Heart right ventricle (tissue), 16 donors: ENCODE measurements around the gene STAG2. TPM values are rescaled to one million over a fixed set of nuclear protein-coding genes. Genes with fewer than 3 reads are reported as not detected.

Source experiments
- ATAC-seq, 8 donors: fragments of 200-7000 bp; cut with Tn5 transposase; one replicate each; pipeline ENCODE4 v1.9.1; 2020; ENCODE audit warnings: mild to moderate bottlenecking in 8 of 8, moderate library complexity in 8 of 8, moderate number of reproducible peaks in 1 of 8
- DNase-seq, 2 donors: peaks; one replicate each; pipeline ENCODE4 v3.0.0-alpha.2; 2020
- H3K27ac ChIP-seq, 10 donors: fragments of 200-600 bp; sonication (generic) in 2 of 10; one replicate each; pipeline versions ENCODE4 v1.5.0 to v1.8.0; 2020 to 2022; ENCODE audit warnings: mild to moderate bottlenecking in 3 of 10
- H3K27me3 ChIP-seq, 7 donors: fragments of 200-600 bp; one replicate each; pipeline ENCODE4 v1.8.0; 2021 to 2022; ENCODE audit warnings: mild to moderate bottlenecking in 2 of 7
- H3K36me3 ChIP-seq, 9 donors: fragments of 200-600 bp; sonication (generic) in 1 of 9; one replicate each; pipeline versions ENCODE4 v1.5.0 to v1.8.0; 2020 to 2022; ENCODE audit warnings: mild to moderate bottlenecking in 2 of 9
- H3K4me1 ChIP-seq, 9 donors: fragments of 200-600 bp; sonication (generic) in 1 of 9; one replicate each; pipeline versions ENCODE4 v1.5.0 to v1.8.0; 2020 to 2022; ENCODE audit warnings: mild to moderate bottlenecking in 4 of 9
- H3K4me3 ChIP-seq, 10 donors: fragments of 200-600 bp; sonication (generic) in 2 of 10; one replicate each; pipeline versions ENCODE4 v1.5.0 to v1.8.0; 2020 to 2022; ENCODE audit warnings: mild to moderate bottlenecking in 7 of 10, moderate library complexity in 2 of 10
- H3K9me3 ChIP-seq, 11 donors: fragments of 200-600 bp in 10 of 11; sonication (generic) in 2 of 11; one replicate each; pipeline versions ENCODE4 v1.5.0 to v1.8.0; 2013 to 2022; ENCODE audit warnings: mild to moderate bottlenecking in 2 of 11, control low read depth in 1 of 11, moderate library complexity in 1 of 11
- WGBS, 2 donors: extraction: QIAGEN DNeasy Blood & Tissue Kit; methylation state at CpG; one replicate each; pipeline ENCODE4 v1.1.7; 2013; ENCODE audit warnings: inconsistent platforms in 1 of 2; 5-methylcytosine and 5-hydroxymethylcytosine counted together
- intact Hi-C, 10 donors: fragments of 100-400 bp; cut with DNase I; formaldehyde crosslinking; loops; one replicate each; pipeline versions ENCODE4 v1.11.1 to v1.14.2; 2022
- polyA plus RNA-seq, 2 donors: library from polyadenylated mRNA; stranded (reverse); fragments of 200-250 nt; gene quantifications; one replicate each; pipeline ENCODE4 v1.2.3, GENCODE V29; 2013
- total RNA-seq, 10 donors: library from RNA; stranded (reverse); fragmentation: NEBNext Ultra II Directional in 3 of 10; extraction: Animal tissue kit (Norgen Biotek cat#: 25700) in 3 of 10; gene quantifications; one replicate each; pipeline versions ENCODE4 v1.2.1 to v1.2.4, GENCODE V29; 2021 to 2023
- TF ChIP-seq, protein P1 (sequence below), 9 donors: fragments of 200-600 bp; sonication (generic) in 2 of 9; IDR thresholded peaks; one replicate each; pipeline versions ENCODE4 v1.5.0 to v1.8.0; 2021 to 2022; ENCODE audit warnings: antibody characterized with exemption in 9 of 9, mild to moderate bottlenecking in 5 of 9, moderate library complexity in 1 of 9
- donor health status: Arrhythmogenic right ventricular cardiomyopathy.
- donor health status: ischemic (EF 13 %, LVEDD 7.1; RV severe dilation, severe dysfunction).
- donor health status: healthy with polysubstance abuse.
- donor health status: DM: no; HTN: yes; CAD: no.
- donor health status: DM: no; HTN: no; CAD: no.
- donor health status: ischemic (EF 25% LVEDD 6.9; RV normal size, moderate dysfunction).
- donor health status: ischemic (EF 25% LVEDD 5.7; RV mildly dilated, moderate dysfunction).
- donor health status: healthy.
- donor health status: DM: yes; HTN: yes; CAD: no.
- donor health status: Ischemic cardiomyopathy.
- donor health status: ischemic (EF 35%, LVEDD 5.7; RV mildly dilated, moderate dysfunction).
- donor health status: nonischemic (EF 11% LVEDD 7.7; RV severe dilation, severe dysfunction).
- donor health status: DM: yes; HTN: yes; CAD: no.
- donor health status: PGD.
- donor health status: ischemic (EF 29% LVEDD 5.4; RV normal size, mild dysfunction).
- donor health status: nonischemic (EF 23%, LVEDD 6.1; RV moderate dilation, normal function).

Gene STAG2
- total and polyA plus RNA-seq, 12 donors = 10.1 to 36.5 (median 28.3) TPM

DNA sequence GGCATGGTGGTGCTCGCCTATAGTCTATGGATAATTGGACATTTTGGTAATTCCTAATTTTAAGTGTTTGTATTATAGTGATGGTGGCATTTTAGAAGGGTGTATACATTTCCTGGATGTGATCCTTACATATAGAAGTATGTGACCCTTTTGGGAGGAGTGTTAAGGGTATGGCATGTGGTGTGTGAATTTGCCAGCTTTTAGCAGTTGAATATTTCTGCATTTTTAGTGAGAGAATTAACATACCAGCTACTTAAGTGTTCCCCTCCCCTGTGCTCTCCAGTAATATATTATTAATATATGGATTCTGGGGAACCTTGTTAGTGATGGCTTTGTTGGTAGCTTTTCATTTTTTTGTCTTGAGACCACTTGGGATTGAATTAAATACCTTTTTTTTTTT lies 55.3 kb downstream of the STAG2 start:
- peaks cover 0 to 24% (median 6%) of the 10 kb centered on the region in 9 donors for H3K4me1 ChIP-seq
- intact Hi-C loops = loop anchor here in 4 of 10 donors (5.0 to 10.0 kb wide), 2 partner anchors 52 to 55 kb away; partner anchors contain the start of gene STAG2 (in 4 of the 4)
- TF ChIP-seq, protein P1, sequence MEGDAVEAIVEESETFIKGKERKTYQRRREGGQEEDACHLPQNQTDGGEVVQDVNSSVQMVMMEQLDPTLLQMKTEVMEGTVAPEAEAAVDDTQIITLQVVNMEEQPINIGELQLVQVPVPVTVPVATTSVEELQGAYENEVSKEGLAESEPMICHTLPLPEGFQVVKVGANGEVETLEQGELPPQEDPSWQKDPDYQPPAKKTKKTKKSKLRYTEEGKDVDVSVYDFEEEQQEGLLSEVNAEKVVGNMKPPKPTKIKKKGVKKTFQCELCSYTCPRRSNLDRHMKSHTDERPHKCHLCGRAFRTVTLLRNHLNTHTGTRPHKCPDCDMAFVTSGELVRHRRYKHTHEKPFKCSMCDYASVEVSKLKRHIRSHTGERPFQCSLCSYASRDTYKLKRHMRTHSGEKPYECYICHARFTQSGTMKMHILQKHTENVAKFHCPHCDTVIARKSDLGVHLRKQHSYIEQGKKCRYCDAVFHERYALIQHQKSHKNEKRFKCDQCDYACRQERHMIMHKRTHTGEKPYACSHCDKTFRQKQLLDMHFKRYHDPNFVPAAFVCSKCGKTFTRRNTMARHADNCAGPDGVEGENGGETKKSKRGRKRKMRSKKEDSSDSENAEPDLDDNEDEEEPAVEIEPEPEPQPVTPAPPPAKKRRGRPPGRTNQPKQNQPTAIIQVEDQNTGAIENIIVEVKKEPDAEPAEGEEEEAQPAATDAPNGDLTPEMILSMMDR (IDR thresholded peaks at IDR 0.05) = no peak
- H3K4me3 ChIP-seq = no peak overlapping the region
- ATAC-seq = no peak
- no peaks in the 10 kb centered on the region for H3K36me3 ChIP-seq
- no peak overlapping the region for H3K27ac ChIP-seq
- H3K27me3 ChIP-seq = no peaks in the 10 kb centered on the region
- H3K9me3 ChIP-seq = no peaks in the 10 kb centered on the region
- WGBS, 2 donors = 89 to 100% methylated on average over 1 of the region's 1 CpG
- DNase-seq = no peak

DNA sequence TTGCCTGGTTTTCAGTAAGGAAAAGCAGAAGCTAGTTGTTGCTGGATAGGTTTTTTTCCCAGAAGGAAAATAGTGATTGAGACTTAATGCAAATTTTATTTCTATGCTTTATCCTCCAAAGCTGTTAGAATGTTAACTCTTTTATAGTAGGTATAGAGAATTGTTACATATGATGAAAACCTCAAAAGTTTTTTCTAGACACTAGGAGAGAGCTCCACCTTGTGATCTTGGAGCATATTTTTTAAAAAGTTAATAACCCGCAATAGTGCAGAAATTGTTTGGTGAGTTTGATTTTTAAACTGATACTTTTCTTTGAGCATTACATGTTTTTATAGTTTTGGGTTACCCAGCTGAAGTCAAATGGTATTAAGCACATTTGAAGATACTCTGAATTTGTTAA lies 56.5 kb downstream of the STAG2 start:
- Histone ChIP-seq H3K27me3 (no peaks in the 10 kb centered on the region), H3K4me3 (no peak overlapping the region), H3K27ac (no peak overlapping the region), H3K4me1 (peaks cover 0 to 29% (median 6%) of the 10 kb centered on the region in 9 donors), H3K9me3 (no peaks in the 10 kb centered on the region), H3K36me3 (peaks cover 0 to 7% (median 0%) of the 10 kb centered on the region in 9 donors)
- 62 to 70% methylated on average over 1 of the region's 1 CpG for WGBS, 2 donors
- DNase-seq (no peak), ATAC-seq (no peak)
- TF ChIP-seq, protein P1 (IDR thresholded peaks at IDR 0.05) = peak in 5 of 9 donors; percentile 11 to 37 (median 32)
- intact Hi-C loops = loop anchor here in 4 of 10 donors (5.0 to 10.0 kb wide), 2 partner anchors 53 to 56 kb away; partner anchors contain the start of gene STAG2 (in 4 of the 4)

DNA sequence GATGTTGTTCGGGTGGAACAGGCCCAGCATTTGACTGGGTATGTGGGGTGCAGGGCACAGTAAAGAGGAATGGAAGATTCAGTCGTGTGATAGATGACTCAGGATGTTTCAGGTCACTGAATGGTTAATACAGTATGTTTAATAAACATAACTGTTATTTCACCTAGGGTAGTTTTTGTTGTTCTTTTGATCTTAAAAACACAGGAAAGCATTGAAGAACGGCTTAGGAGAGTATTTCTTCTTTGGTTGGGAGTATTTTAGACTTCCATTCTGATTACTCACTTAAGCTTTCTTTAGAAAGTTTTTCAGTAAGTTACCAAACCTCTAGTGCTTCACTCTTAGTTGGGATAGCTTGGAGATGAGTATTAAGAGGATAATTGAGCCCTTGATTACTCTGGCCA lies 62.3 kb downstream of the STAG2 start:
- DNase-seq (no peak), ATAC-seq (no peak)
- H3K9me3 ChIP-seq = no peaks in the 10 kb centered on the region
- peaks cover 0 to 43% (median 0%) of the 10 kb centered on the region in 9 donors for H3K36me3 ChIP-seq
- TF ChIP-seq, protein P1 (IDR thresholded peaks at IDR 0.05) = no peak
- intact Hi-C loops = loop anchor here in 1 of 10 donors (10.0 kb wide), 1 partner anchor 59 kb away; the partner anchor contains the start of gene STAG2
- no peak overlapping the region for H3K27ac ChIP-seq
- H3K4me1 ChIP-seq = peaks cover 0 to 23% (median 0%) of the 10 kb centered on the region in 9 donors
- H3K4me3 ChIP-seq = no peak overlapping the region
- no peaks in the 10 kb centered on the region for H3K27me3 ChIP-seq
- 67 to 71% methylated on average over 3 of the region's 3 CpGs for WGBS, 2 donors

GRCh38 chrX:124026529-124026928 lies 65.0 kb downstream of the STAG2 start:
- no peak for ATAC-seq
- H3K36me3 ChIP-seq = peaks cover 0 to 54% (median 0%) of the 10 kb centered on the region in 9 donors
- intact Hi-C loops = loop anchor here in 1 of 10 donors (10.0 kb wide), 1 partner anchor 62 kb away; the partner anchor contains the start of gene STAG2
- H3K4me3 ChIP-seq = no peak overlapping the region
- peaks cover 0 to 12% (median 0%) of the 10 kb centered on the region in 9 donors for H3K4me1 ChIP-seq
- H3K9me3 ChIP-seq = no peaks in the 10 kb centered on the region
- no peak overlapping the region for H3K27ac ChIP-seq
- no peak for DNase-seq
- WGBS, 2 donors = 97 to 100% methylated on average over 1 of the region's 1 CpG
- TF ChIP-seq, protein P1 (IDR thresholded peaks at IDR 0.05) = no peak
- H3K27me3 ChIP-seq = no peaks in the 10 kb centered on the region
